Loucy (cell line): ENCODE data around the gene SASH1.

ENCODE experiments used
- H2AFZ ChIP-seq: fragments of 200-600 bp; sonication (generic); 2 replicates; pipeline ENCODE4 v1.6.0; 2016; ENCODE audit warnings: antibody characterized with exemption, mild to moderate bottlenecking, low read length, moderate library complexity
- H3F3A ChIP-seq: fragments of 200-600 bp; 2 replicates; pipeline ENCODE4 v1.6.0; 2016; ENCODE audit warnings: antibody characterized with exemption, low read depth, mild to moderate bottlenecking
- H3K27me3 ChIP-seq: fragments of 200-600 bp; sonication (generic); 2 replicates; pipeline ENCODE4 v1.6.1; 2014; ENCODE audit warnings: low read length, mild to moderate bottlenecking; ENCODE audit not compliant: insufficient read depth, poor library complexity, severe bottlenecking
- H3K36me3 ChIP-seq: fragments of 200-600 bp; sonication (generic); 2 replicates; pipeline ENCODE4 v1.6.1; 2016; ENCODE audit warnings: low read length; ENCODE audit not compliant: insufficient read depth
- H3K4me1 ChIP-seq: fragments of 200-600 bp; sonication (generic); 2 replicates; pipeline ENCODE4 v1.5.1; 2014; ENCODE audit warnings: low read length, mild to moderate bottlenecking; ENCODE audit not compliant: insufficient read depth, poor library complexity, severe bottlenecking
- H3K4me2 ChIP-seq: fragments of 200-600 bp; sonication (generic); 2 replicates; pipeline ENCODE4 v1.6.0; 2014; ENCODE audit warnings: antibody characterized with exemption, low read length, low read depth, mild to moderate bottlenecking; ENCODE audit not compliant: poor library complexity, severe bottlenecking
- H3K4me3 ChIP-seq: fragments of 200-600 bp; sonication (generic); 2 replicates; pipeline ENCODE4 v1.5.1; 2014; ENCODE audit warnings: low read length, mild to moderate bottlenecking, mixed read lengths; ENCODE audit not compliant: poor library complexity, severe bottlenecking
- H3K79me2 ChIP-seq: fragments of 200-600 bp; sonication (generic); 2 replicates; pipeline ENCODE4 v1.6.1; 2014; ENCODE audit warnings: low read length; ENCODE audit not compliant: insufficient read depth
- H3K9ac ChIP-seq: fragments of 200-600 bp; sonication (generic); 2 replicates; pipeline ENCODE4 v1.6.0; 2014; ENCODE audit warnings: mild to moderate bottlenecking, low read depth, low read length, moderate library complexity; ENCODE audit not compliant: poor library complexity, severe bottlenecking
- H3K9me2 ChIP-seq: fragments of 200-600 bp; sonication (generic); replicated peaks from 2 replicates; pipeline ENCODE4 v1.6.1; 2016; ENCODE audit warnings: low read depth, low read length, mixed read lengths
- H3K9me3 ChIP-seq: fragments of 200-600 bp; sonication (generic); 2 replicates; pipeline ENCODE4 v1.6.1; 2014; ENCODE audit warnings: mild to moderate bottlenecking, antibody characterized with exemption, low read length, low read depth; ENCODE audit not compliant: insufficient read depth
- H4K20me1 ChIP-seq: fragments of 200-600 bp; sonication (generic); 2 replicates; pipeline ENCODE4 v1.6.0; 2014; ENCODE audit warnings: antibody characterized with exemption, low read length, mild to moderate bottlenecking; ENCODE audit not compliant: insufficient read depth, poor library complexity, severe bottlenecking
- EZH2phosphoT487 ChIP-seq: fragments of 200-600 bp; IDR thresholded peaks from 2 replicates; pipeline ENCODE4 v1.6.1; 2018; ENCODE audit warnings: antibody characterized with exemption, mild to moderate bottlenecking, moderate library complexity, borderline replicate concordance
- TF ChIP-seq, protein P1 (sequence below): fragments of 200-600 bp; sonication (generic); conservative IDR thresholded peaks from 2 replicates; pipeline ENCODE4 v1.5.1; 2014; ENCODE audit warnings: mild to moderate bottlenecking, antibody characterized with exemption, low read length

Gene SASH1

DNA sequence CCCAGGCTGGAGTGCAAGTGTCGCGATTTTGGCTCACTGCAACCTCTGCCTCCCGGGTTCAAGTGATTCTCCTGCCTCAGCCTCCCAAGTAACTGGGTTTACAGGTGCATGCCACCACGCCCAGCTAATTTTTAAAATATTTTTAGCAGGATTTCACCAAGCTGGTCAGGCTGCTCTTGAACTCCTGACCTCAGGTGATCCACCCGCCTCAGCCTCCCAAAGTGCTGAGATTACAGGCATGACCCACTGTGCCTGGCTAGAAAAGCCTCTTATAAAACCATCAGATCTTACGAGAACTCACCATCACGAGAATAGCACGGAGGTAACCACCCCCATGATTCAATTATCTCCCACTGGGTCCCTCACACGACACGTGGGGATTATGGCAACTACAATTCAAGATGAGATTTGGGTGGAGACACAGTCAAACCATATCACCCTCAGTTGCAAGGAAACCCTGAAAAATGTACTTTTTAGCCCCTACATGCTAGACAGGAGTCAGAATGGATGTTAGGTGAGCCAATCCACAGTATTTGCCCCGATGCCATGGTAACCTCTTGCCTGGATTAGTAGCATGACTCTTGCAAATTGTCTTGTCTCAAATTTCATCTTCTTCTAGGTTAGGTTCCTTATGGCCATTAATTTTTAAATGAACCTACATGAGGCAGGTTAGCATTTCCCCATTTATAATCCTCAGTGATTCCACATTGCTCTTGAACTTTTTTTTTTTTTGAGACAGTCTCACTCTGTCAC is 17.1 kb upstream of the SASH1 start:
- H3K9me3 ChIP-seq = no peaks in the 10 kb centered on the region
- no peaks in the 10 kb centered on the region for H3K36me3 ChIP-seq
- no peaks in the 10 kb centered on the region for H3F3A ChIP-seq
- H3K4me2 ChIP-seq = peak overlapping the region; percentile 64
- TF ChIP-seq, protein P1, sequence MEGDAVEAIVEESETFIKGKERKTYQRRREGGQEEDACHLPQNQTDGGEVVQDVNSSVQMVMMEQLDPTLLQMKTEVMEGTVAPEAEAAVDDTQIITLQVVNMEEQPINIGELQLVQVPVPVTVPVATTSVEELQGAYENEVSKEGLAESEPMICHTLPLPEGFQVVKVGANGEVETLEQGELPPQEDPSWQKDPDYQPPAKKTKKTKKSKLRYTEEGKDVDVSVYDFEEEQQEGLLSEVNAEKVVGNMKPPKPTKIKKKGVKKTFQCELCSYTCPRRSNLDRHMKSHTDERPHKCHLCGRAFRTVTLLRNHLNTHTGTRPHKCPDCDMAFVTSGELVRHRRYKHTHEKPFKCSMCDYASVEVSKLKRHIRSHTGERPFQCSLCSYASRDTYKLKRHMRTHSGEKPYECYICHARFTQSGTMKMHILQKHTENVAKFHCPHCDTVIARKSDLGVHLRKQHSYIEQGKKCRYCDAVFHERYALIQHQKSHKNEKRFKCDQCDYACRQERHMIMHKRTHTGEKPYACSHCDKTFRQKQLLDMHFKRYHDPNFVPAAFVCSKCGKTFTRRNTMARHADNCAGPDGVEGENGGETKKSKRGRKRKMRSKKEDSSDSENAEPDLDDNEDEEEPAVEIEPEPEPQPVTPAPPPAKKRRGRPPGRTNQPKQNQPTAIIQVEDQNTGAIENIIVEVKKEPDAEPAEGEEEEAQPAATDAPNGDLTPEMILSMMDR = no peak
- H2AFZ ChIP-seq = no peak overlapping the region
- H3K9ac ChIP-seq = no peak overlapping the region
- no peaks in the 10 kb centered on the region for H3K9me2 ChIP-seq
- no peaks in the 10 kb centered on the region for H3K27me3 ChIP-seq
- no peak overlapping the region for H3K4me3 ChIP-seq
- no peaks in the 10 kb centered on the region for H3K79me2 ChIP-seq
- H3K4me1 ChIP-seq = peaks cover 22% of the 10 kb centered on the region
- H4K20me1 ChIP-seq = no peaks in the 10 kb centered on the region

DNA sequence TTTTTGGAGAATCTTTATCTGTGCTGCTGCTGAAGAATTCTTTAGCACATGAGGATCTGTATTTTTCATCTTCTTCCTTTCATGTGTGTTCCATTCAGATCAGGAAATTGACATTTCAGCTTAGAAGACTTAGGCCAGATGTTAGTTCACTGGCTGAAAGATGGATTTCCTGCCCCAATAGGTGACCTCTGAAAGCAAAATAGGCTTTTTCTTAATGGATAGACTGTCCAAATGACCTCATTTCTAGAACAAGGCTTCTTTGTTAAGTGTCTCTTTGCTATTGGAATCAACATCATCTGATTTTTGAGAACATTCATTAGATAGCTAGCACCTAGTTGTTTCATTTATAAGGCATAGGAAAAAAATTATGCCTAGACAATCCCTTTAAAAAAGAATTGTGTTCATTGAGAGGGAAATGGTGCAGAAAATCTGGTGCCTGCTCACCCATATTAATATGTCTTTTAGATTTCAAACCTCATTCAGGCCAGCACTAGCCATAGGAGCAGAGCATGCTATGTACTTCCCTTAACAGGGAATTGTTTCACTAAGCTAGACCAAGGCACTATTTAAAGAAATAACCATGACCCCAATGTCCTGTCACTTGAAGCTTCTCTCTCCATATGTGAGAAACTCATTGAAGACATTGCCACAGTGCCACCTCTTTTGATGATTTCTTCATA is 13.6 kb upstream of the SASH1 start:
- H3K4me2 ChIP-seq = no peak overlapping the region
- H3K9me3 ChIP-seq = no peaks in the 10 kb centered on the region
- H3F3A ChIP-seq = no peaks in the 10 kb centered on the region
- no peak for TF ChIP-seq EZH2phosphoT487
- TF ChIP-seq, protein P1 = no peak
- H2AFZ ChIP-seq = no peak overlapping the region
- H3K79me2 ChIP-seq = no peaks in the 10 kb centered on the region
- no peak overlapping the region for H3K9ac ChIP-seq
- H4K20me1 ChIP-seq = no peaks in the 10 kb centered on the region
- no peak overlapping the region for H3K4me3 ChIP-seq
- H3K9me2 ChIP-seq = no peaks in the 10 kb centered on the region
- H3K4me1 ChIP-seq = peaks cover 29% of the 10 kb centered on the region
- H3K27me3 ChIP-seq = no peaks in the 10 kb centered on the region
- no peaks in the 10 kb centered on the region for H3K36me3 ChIP-seq

DNA sequence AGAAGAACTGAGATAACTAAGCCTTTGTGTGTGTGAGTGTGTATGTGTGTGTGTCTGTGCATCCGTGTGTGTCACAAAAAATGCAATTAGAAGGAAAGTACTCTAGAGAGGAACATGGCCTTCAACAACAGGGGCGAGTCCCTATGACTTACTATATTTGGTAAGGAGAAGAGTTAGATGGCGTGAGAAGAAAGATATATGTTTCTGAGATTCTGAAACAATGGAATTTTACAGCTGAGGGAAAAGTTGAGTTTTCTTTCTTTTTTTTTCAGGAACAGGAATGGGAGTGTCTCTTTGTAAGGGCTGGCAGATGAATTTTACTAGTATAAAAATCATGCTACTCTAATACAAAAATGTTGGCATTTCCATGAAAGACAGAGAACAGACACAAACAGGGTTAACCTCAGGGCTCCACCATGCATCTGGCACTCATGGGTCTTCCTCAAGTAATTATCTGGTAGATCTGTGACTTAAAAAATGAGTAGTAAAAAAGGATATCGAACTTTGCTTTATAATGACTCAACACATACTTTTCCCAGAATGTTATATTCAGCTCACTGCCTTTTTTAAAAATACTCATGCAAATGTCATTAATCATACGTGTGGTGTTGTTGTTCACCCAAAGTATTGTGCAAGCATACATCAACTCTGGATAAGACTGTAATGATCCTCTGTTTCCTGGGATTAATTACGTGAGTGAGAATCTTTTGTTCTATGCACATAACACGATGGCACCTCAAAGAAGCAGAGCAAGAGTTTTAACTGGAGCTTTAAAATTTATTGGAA is 12.8 kb upstream of the SASH1 start:
- Histone ChIP-seq H3K4me1 (peaks cover 23% of the 10 kb centered on the region), H4K20me1 (no peaks in the 10 kb centered on the region), H3K9me3 (no peaks in the 10 kb centered on the region), H3K79me2 (no peaks in the 10 kb centered on the region), H3K4me2 (no peak overlapping the region), H3K36me3 (no peaks in the 10 kb centered on the region), H3K27me3 (no peaks in the 10 kb centered on the region), H3K9ac (no peak overlapping the region), H3K4me3 (no peak overlapping the region), H3K9me2 (no peaks in the 10 kb centered on the region), H2AFZ (no peak overlapping the region), H3F3A (no peaks in the 10 kb centered on the region)
- TF ChIP-seq, protein P1 = no peak
- TF ChIP-seq EZH2phosphoT487 = no peak
